SIG-M5 treated with dmso at 0.1 percent for 504 hours (cell line): ENCODE results near the gene COL4A1.

Source experiments
- DNase-seq: peaks from one replicate; lab custom pipeline; 2025; ENCODE audit not compliant: unreplicated experiment; lab: John Stamatoyannopoulos, UW

Gene COL4A1

DNA sequence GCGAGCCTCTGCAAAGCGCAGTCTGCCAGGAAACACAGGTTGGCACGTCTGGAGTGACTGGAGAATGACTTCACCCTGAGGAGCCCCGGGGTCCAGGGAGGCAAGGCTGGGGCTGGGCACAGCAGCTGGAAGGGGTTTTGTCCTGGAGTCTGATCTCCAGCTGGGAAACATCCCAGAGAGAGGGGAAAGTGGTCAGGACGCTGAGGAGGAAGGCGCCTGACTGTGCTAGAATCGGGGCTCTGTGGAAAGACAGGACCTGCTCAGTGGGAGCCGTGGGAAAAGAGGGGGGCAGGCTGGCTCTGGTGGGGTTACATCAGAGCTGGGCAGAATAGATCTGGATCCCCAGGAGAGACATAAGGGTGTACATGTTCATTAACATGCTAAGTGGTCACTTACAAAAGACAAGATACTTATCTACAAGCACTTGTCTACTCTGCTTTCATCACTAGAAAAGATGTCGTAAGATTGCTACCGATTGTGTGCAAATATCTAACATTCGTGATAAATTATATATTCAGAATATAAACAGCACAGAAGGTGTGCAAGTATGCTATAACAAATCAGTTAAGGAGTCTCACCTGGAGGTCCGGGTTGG lies 106.6 kb downstream of the COL4A1 start:
- no peak for DNase-seq

GRCh38 chr13:110199046-110199831 lies 107.7 kb downstream of the COL4A1 start:
- no peak for DNase-seq

GRCh38 chr13:110197471-110197870 lies 109.5 kb downstream of the COL4A1 start:
- no peak for DNase-seq

DNA sequence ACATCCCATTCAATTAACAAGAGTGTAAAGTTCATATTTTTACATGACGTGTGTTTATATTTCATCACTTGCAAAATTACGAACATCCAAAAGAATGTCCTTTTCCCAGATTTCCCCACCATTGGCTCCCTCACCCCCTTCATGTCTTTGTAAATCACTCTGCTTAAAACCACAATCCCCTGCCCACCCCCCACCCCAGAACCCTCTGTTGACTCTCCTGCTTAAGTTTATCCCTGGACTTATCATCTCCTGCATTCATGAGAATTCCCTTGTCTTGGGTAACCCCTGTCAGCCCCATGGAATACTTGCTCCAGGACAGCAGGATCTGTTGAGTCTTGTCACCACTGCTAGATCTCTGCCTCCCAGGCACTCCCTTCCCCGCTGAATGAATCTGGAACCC lies 109.9 kb downstream of the COL4A1 start:
- DNase-seq: no peak

DNA sequence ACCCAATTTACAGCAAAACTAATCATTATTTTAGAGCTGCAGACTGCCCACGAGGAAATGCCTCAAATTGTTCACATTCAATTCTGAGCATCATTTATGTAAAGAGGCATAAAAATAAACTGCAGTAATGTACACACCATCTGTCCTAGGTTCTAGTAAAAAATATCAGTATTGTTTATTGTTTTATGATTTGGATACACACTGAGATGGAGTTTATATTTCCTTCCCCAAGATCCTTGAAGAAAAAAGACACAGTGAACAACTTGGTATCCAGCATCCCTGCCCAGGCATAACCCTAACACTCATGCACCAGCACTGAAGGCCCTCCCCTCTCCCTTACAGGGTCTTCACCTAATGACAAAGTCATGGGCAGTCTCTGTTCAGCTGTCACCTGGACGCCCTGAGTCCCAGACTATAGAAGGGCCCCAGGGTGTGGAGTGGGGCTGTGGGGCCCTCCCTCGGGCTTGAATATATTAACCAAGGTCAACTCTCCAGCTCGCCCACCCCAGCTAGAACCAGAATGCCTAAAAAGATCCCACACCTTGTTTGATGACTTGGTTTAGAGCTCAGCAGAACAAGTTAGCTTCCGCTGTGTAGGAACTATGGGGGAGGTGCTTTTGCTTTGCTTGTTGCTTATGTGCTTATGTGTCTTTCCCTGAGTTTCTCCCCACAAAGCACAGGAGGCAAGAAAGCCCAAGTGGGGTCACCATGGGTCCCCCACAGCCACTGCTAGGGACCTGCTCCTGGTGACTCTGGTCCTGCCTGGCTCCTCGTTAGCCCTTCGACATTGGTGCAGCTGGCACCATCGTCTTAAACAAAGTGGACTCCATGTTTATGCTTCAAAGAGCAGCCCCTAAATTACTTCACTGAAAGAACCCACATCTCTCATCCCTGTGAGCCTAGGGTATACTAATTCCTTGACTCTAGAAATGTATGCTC lies 111.1 kb downstream of the COL4A1 start:
- DNase-seq: no peak

DNA sequence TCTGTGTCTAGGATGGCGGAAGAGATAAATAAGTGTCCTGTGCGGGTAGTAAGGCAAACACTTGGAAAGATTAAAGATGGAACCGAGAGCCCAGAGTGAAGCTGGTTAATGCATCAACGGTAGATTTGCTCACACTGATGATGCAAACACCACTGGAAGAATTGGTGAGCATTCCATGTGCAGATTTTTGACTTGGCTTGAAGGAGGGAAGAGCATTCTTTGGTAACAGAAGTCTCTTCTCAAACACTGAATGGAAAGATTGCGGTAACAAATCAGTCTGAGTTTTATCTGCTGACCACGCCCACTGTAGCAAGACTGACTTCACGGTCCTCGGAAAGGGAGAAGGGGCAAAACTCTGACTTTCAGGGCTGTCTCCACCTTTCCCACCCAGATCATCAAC lies 112.5 kb downstream of the COL4A1 start:
- DNase-seq: no peak

GRCh38 chr13:110193491-110193890 lies 113.5 kb downstream of the COL4A1 start:
- DNase-seq: no peak

- DNase-seq: no peak
Observed at GRCh38 chr13:110192472-110192871, 114.5 kb downstream of the COL4A1 start.

DNA sequence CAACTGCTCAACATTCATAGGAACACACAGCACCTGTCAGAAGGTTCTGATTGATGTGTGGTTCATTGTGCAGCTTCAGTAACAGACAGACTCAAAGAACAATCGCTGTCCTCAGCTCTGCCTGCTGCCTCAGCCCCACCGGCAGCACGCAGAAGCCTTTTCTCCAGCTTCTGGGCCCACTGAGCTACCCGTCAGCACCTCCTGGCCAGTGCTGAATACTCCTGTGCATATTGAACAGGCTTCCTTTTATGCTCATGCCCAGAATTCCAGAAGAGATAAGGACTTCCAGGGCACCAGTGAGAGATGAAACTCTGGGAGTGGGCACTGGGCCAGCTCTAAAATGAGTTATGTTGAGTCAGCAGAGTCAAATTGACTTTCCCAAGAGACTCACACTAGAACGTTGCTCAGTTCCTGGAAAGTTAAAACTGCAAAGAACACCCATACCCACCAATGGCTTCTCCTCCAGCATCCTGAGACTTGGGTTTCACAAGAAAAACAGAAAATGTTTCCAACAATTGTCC lies 119.3 kb downstream of the COL4A1 start:
- DNase-seq: no peak

DNA sequence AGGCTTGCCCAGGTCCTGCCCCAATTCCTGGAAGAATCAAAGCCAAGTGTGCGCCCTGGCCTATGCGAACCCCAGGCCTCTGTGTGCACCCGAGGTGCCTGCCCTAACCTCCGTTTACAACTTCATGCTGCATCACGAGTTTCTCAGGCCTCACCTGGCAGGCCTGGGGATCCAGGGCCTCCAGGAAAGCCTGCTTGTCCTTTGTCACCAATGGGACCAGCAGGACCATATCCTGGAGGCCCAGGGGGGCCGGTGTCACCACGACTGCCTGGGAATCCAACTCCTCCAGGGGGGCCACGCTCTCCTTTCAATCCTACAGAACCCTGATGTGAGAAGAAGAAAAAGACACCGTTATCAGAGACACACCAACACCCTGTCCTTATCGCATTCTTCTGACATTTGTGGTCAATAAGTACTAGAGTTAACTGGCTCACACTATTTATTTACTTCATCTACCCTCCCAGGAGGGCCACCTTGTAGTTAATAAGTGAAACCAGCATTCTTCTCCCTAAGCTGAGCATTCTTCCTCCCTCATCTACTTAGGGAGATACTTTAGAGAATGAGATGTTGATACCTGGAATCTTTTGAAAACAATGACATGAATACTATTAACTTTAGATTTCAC lies 120.6 kb downstream of the COL4A1 start:
- no peak for DNase-seq

- no peak for DNase-seq
Observed at GRCh38 chr13:110185696-110186095, 121.3 kb downstream of the COL4A1 start.

DNA sequence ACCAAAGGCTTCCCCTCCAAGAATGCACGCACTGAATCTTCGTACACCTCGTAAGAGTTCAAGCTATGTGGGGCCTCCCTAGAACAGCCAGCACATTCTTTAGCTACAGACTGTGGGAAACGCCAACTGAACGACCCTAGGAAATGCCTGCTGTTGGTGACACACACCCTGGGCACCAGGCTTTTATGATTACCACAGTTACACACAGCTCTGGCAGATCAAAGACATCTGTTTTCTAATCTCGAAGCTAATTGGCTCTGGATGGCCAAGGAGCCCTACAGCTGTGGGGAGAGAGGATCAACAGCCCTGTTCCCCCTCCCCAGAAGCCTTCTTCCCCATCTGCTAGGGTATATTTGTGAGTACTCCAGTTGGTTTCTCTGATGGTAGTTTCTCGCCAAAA lies 123.0 kb downstream of the COL4A1 start:
- no peak for DNase-seq

DNA sequence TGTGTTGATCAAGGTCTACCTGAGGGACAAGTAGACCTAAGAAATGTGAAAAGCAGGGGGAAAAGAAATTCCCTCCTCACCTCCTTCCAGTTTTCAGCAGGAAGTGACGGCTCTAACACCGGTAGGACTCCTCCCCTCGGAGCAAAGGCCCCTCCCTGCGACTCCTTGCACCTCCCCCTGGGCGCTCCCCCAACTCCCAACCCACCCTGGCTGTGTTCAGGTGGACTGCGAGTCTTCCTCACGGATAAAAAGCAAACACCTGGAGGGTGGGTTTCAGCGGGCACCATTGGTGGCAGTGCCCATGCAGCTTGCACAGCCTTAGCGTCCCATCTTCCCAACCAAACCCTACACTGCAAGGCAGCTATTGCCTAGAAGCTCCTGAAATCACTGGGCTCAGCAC lies 124.5 kb downstream of the COL4A1 start:
- DNase-seq: no peak

- no peak for DNase-seq
Observed at GRCh38 chr13:110182003-110182402, 125.0 kb downstream of the COL4A1 start.

GRCh38 chr13:110179857-110180147 lies 127.2 kb downstream of the COL4A1 start:
- DNase-seq: no peak

DNA sequence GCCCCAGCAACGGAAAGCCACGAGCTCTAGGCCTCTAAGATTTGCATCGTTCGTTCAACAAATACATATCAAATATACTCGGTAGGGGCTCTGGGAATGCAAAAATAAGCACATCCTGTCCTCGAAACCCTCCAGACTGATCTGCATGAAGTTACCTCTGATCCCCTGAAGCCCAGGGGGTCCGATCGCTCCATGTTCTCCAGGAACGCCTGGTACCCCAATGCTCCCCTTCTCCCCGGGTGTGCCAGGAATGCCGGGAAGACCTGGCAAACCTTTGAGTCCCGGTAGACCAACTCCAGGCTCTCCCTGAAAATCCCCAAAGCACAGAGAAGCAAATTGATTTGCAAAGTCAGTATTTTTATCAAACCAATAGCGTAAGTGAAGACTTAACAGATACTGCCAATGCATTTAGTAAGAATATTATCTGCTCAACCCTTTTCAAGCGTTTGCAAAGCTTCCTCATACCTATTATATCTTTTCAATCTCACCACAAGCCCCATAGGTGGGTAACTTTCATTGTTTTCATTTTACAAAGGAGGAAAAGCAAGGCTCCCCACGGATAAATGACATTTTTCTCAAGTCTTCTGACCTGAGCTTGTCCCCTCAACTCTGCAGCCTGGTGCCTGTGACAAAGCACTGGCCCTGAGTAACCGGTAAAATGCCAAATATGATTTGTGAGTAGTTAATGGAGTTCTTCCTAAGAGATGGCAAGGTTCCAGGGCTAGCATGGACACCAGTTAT lies 127.7 kb downstream of the COL4A1 start:
- no peak for DNase-seq

GRCh38 chr13:110177790-110178189 lies 129.2 kb downstream of the COL4A1 start:
- no peak for DNase-seq

- DNase-seq: no peak
Observed at GRCh38 chr13:110176431-110176830, 130.5 kb downstream of the COL4A1 start.

GRCh38 chr13:110173247-110173818 lies 133.6 kb downstream of the COL4A1 start:
- DNase-seq: no peak

- no peak for DNase-seq
Observed at GRCh38 chr13:110170882-110171281, 136.1 kb downstream of the COL4A1 start.
